H1 (cell line): Measurements from ENCODE around the gene SIM2. TPM values are rescaled to one million over a fixed set of nuclear protein-coding genes. Genes with fewer than 3 reads are reported as not detected.

ENCODE experiments used
- BRCA1 ChIP-seq: IDR thresholded peaks from 2 replicates; pipeline ENCODE4 v1.6.1; 2012; ENCODE audit warnings: low read depth, low read length, improper control_type of control experiment
- CTBP2 ChIP-seq: IDR thresholded peaks from 2 replicates; pipeline ENCODE4 v1.7.0; 2011; ENCODE audit warnings: borderline replicate concordance, mild to moderate bottlenecking, moderate library complexity, mixed read lengths, low read length; ENCODE audit not compliant: insufficient read depth, insufficient read length
- EP300 ChIP-seq, 2 experiments: IDR thresholded peaks; 1 replicate in 1 of 2; 2 replicates in 1 of 2; pipeline ENCODE4 v1.6.1; 2011 to 2012; ENCODE audit warnings: low read depth in 2 of 2, low read length in 2 of 2, mild to moderate bottlenecking in 2 of 2, borderline replicate concordance in 1 of 2, inconsistent platforms in 1 of 2, moderate library complexity in 1 of 2
- MAX ChIP-seq: IDR thresholded peaks from 2 replicates; pipeline ENCODE4 v1.6.1; 2012; ENCODE audit warnings: inconsistent platforms
- NRF1 ChIP-seq: IDR thresholded peaks from 2 replicates; pipeline ENCODE4 v1.6.1; 2011; ENCODE audit warnings: mild to moderate bottlenecking, low read depth, low read length, improper control_type of control experiment
- POLR2A ChIP-seq, 2 experiments: IDR thresholded peaks; 1 replicate in 1 of 2; 2 replicates in 1 of 2; pipeline ENCODE4 v1.6.1; 2011; ENCODE audit warnings: low read depth in 2 of 2, low read length in 2 of 2, mild to moderate bottlenecking in 2 of 2; ENCODE audit errors: control extremely low read depth in 1 of 2
- RNF2 ChIP-seq: fragments of 200-900, 300-1000 bp; sonication (generic); IDR thresholded peaks from 2 replicates; pipeline ENCODE4 v1.7.1; 2016; ENCODE audit warnings: borderline replicate concordance, low read depth, mild to moderate bottlenecking, antibody characterized with exemption, low read length; ENCODE audit not compliant: poor library complexity, severe bottlenecking; ENCODE audit errors: missing control alignments
- SIN3A ChIP-seq, 2 experiments: IDR thresholded peaks in 1 of 2; conservative IDR thresholded peaks in 1 of 2; 2 replicates each; pipeline ENCODE4 v1.6.1; 2011 to 2012; ENCODE audit warnings: low read length in 2 of 2, improper control_type of control experiment in 1 of 2, low read depth in 1 of 2, mild to moderate bottlenecking in 1 of 2
- polyA plus RNA-seq, 7 experiments: library from polyadenylated mRNA; depleted of rRNA in 3 of 7; stranded (reverse) in 5 of 7; unstranded in 2 of 7; fragments of >200 nt in 5 of 7; fragments of 200-250 nt in 2 of 7; gene quantifications; 1 replicate in 5 of 7; 2 replicates in 1 of 7; 4 replicates in 1 of 7; pipeline versions ENCODE4 v1.2.1 to v1.2.3, GENCODE V29; 2011 to 2013; ENCODE audit warnings: missing spikeins in 2 of 7, mixed read lengths in 2 of 7
- total RNA-seq: library from RNA; stranded (reverse); fragmentation: NEBNext Ultra II Directional; extraction: Animal tissue kit (Norgen Biotek cat#: 25700); gene quantifications from 2 replicates; pipeline ENCODE4 v1.2.1, GENCODE V29; 2021

The SIM2 gene
- total and polyA plus RNA-seq, 2 of the 8 experiments (the other 6 are each of a cell fraction or from before 2014, with no cell fraction given) = 0.05 to 0.26 TPM

- TF ChIP-seq RNF2 (no peak), MAX (no peak), CTBP2 (no peak), BRCA1 (no peak), SIN3A (conservative IDR thresholded peaks at IDR 0.05 in 1 of 2, IDR thresholded peaks at IDR 0.05 in 1 of 2; ENCODE audit: low read depth in 1 of 2, low read length in 2 of 2) (no peak), NRF1 (no peak), EP300 (IDR thresholded peaks at IDR 0.05; ENCODE audit: borderline replicate concordance in 1 of 2, low read depth in 2 of 2, low read length in 2 of 2) (no peak), POLR2A (IDR thresholded peaks at IDR 0.05; ENCODE audit: control extremely low read depth in 1 of 2, low read depth in 2 of 2, low read length in 2 of 2) (no peak)
Measured at GRCh38 chr21:36767096-36767495, 68.2 kb downstream of the SIM2 start (continued).
